Measurements from ENCODE around the gene ASCL3.
"Not testable (repeated sequence)": the region's sequence is repeated elsewhere in the genome, so short reads cannot be mapped to it uniquely, and the experiment has no call there.

DNA sequence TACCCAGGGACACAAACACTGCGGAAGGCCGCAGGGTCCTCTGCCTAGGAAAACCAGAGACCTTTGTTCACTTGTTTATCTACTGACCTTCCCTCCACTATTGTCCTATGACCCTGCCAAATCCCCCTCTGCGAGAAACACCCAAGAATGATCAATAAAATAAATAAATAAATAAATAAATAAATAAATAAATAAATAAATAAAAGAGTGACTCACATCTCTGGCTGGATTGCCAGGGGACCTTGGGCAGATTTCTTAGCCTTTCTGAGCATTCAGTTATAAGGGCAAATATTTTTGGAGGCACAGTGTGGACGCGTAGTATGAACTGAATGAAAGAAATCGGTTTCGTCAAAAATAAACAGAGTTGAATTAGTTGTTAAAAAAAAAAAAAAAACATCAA, 36.5 kb upstream of the ASCL3 start:
- not testable (repeated sequence) for TF ChIP-seq POLR2AphosphoS5 (IDR thresholded peaks at IDR 0.05); EZH2 (IDR thresholded peaks at IDR 0.05; ENCODE audit: borderline replicate concordance, insufficient read depth, low read length, poor library complexity, severe bottlenecking); SMC3 (conservative IDR thresholded peaks at IDR 0.05; ENCODE audit: poor library complexity); RAD21 (conservative IDR thresholded peaks at IDR 0.05)
- TF ChIP-seq, protein P1, sequence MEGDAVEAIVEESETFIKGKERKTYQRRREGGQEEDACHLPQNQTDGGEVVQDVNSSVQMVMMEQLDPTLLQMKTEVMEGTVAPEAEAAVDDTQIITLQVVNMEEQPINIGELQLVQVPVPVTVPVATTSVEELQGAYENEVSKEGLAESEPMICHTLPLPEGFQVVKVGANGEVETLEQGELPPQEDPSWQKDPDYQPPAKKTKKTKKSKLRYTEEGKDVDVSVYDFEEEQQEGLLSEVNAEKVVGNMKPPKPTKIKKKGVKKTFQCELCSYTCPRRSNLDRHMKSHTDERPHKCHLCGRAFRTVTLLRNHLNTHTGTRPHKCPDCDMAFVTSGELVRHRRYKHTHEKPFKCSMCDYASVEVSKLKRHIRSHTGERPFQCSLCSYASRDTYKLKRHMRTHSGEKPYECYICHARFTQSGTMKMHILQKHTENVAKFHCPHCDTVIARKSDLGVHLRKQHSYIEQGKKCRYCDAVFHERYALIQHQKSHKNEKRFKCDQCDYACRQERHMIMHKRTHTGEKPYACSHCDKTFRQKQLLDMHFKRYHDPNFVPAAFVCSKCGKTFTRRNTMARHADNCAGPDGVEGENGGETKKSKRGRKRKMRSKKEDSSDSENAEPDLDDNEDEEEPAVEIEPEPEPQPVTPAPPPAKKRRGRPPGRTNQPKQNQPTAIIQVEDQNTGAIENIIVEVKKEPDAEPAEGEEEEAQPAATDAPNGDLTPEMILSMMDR (IDR thresholded peaks at IDR 0.05; ENCODE audit: poor library complexity, severe bottlenecking), result not testable (repeated sequence)
